Measurements from ENCODE around the gene NUDT22.

NUDT22 gene

GRCh38 chr11:64230171-64230984 lies 4.3 kb downstream of the NUDT22 start, which contains the start of gene DNAJC4:
Gene DNAJC4, plus strand, starts transcription at chr11:64230548. Its CDS starts 307 bp downstream, at chr11:64230855.
- Histone ChIP-seq H3K9me3 (ENCODE audit: insufficient read depth, low read depth, low read length) (no peaks in the 10 kb centered on the region), H3K4me2 (ENCODE audit: low read depth, low read length, poor library complexity, severe bottlenecking) (peak within 1 kb of the TSS; percentile 81), H3K9ac (ENCODE audit: low read depth, low read length, poor library complexity, severe bottlenecking) (peak within 1 kb of the TSS; percentile 80), H3K27me3 (ENCODE audit: insufficient read depth, low read length, poor library complexity, severe bottlenecking) (no peaks in the 10 kb centered on the region), H3K4me3 (ENCODE audit: low read length, poor library complexity, severe bottlenecking) (peak within 1 kb of the TSS; percentile 86), H3K9me2 (replicated peaks; ENCODE audit: low read depth, low read length) (no peaks in the 10 kb centered on the region), H3K4me1 (ENCODE audit: insufficient read depth, low read length, poor library complexity, severe bottlenecking) (peaks cover 24% of the 10 kb centered on the region), H3K36me3 (ENCODE audit: insufficient read depth, low read length) (no peaks in the 10 kb centered on the region), H3F3A (ENCODE audit: low read depth) (peaks cover 6% of the 10 kb centered on the region; the same call in 1 of the 2 replicates), H4K20me1 (ENCODE audit: insufficient read depth, low read length, poor library complexity, severe bottlenecking) (peaks cover 28% of the 10 kb centered on the region), H2AFZ (ENCODE audit: low read length) (peak within 1 kb of the TSS; percentile 78), H3K79me2 (ENCODE audit: insufficient read depth, low read length) (peaks cover 37% of the 10 kb centered on the region)
- no peak for TF ChIP-seq CTCF (conservative IDR thresholded peaks at IDR 0.05; ENCODE audit: low read length)
- TF ChIP-seq EZH2phosphoT487 (IDR thresholded peaks at IDR 0.05; ENCODE audit: borderline replicate concordance): no peak

- Histone ChIP-seq H3K4me2 (ENCODE audit: low read depth, low read length, poor library complexity, severe bottlenecking) (peak overlapping the region; percentile 81), H3K4me3 (ENCODE audit: low read length, poor library complexity, severe bottlenecking) (peak overlapping the region; percentile 86), H2AFZ (ENCODE audit: low read length) (peak overlapping the region; percentile 78), H3F3A (ENCODE audit: low read depth) (peaks cover 6% of the 10 kb centered on the region; the same call in 1 of the 2 replicates), H3K9me3 (ENCODE audit: insufficient read depth, low read depth, low read length) (no peaks in the 10 kb centered on the region), H4K20me1 (ENCODE audit: insufficient read depth, low read length, poor library complexity, severe bottlenecking) (peaks cover 30% of the 10 kb centered on the region), H3K27me3 (ENCODE audit: insufficient read depth, low read length, poor library complexity, severe bottlenecking) (no peaks in the 10 kb centered on the region), H3K9me2 (replicated peaks; ENCODE audit: low read depth, low read length) (no peaks in the 10 kb centered on the region), H3K36me3 (ENCODE audit: insufficient read depth, low read length) (no peaks in the 10 kb centered on the region), H3K9ac (ENCODE audit: low read depth, low read length, poor library complexity, severe bottlenecking) (peak overlapping the region; percentile 80), H3K4me1 (ENCODE audit: insufficient read depth, low read length, poor library complexity, severe bottlenecking) (peaks cover 26% of the 10 kb centered on the region), H3K79me2 (ENCODE audit: insufficient read depth, low read length) (peaks cover 41% of the 10 kb centered on the region)
- TF ChIP-seq EZH2phosphoT487 (IDR thresholded peaks at IDR 0.05; ENCODE audit: borderline replicate concordance) (no peak), CTCF (conservative IDR thresholded peaks at IDR 0.05; ENCODE audit: low read length) (no peak)
Measured at GRCh38 chr11:64230985-64231365, 4.9 kb downstream of the NUDT22 start.

- peaks cover 6% of the 10 kb centered on the region; the same call in 1 of the 2 replicates for H3F3A ChIP-seq (ENCODE audit: low read depth)
- no peaks in the 10 kb centered on the region for H3K36me3 ChIP-seq (ENCODE audit: insufficient read depth, low read length)
- peaks cover 22% of the 10 kb centered on the region for H3K4me1 ChIP-seq (ENCODE audit: insufficient read depth, low read length, poor library complexity, severe bottlenecking)
- no peaks in the 10 kb centered on the region for H3K9me2 ChIP-seq (replicated peaks; ENCODE audit: low read depth, low read length)
- H3K4me3 ChIP-seq (ENCODE audit: low read length, poor library complexity, severe bottlenecking): peak overlapping the region; percentile 86
- peak overlapping the region; percentile 80 for H3K9ac ChIP-seq (ENCODE audit: low read depth, low read length, poor library complexity, severe bottlenecking)
- H3K27me3 ChIP-seq (ENCODE audit: insufficient read depth, low read length, poor library complexity, severe bottlenecking): no peaks in the 10 kb centered on the region
- TF ChIP-seq CTCF (conservative IDR thresholded peaks at IDR 0.05; ENCODE audit: low read length) (no peak), EZH2phosphoT487 (IDR thresholded peaks at IDR 0.05; ENCODE audit: borderline replicate concordance) (no peak)
- H3K79me2 ChIP-seq (ENCODE audit: insufficient read depth, low read length): peaks cover 40% of the 10 kb centered on the region
- peak overlapping the region; percentile 81 for H3K4me2 ChIP-seq (ENCODE audit: low read depth, low read length, poor library complexity, severe bottlenecking)
- H3K9me3 ChIP-seq (ENCODE audit: insufficient read depth, low read depth, low read length): no peaks in the 10 kb centered on the region
- H4K20me1 ChIP-seq (ENCODE audit: insufficient read depth, low read length, poor library complexity, severe bottlenecking): peaks cover 30% of the 10 kb centered on the region
- no peak overlapping the region for H2AFZ ChIP-seq (ENCODE audit: low read length)
Measured at GRCh38 chr11:64231546-64231945, 5.5 kb downstream of the NUDT22 start.

All from Loucy (cell line).